GM12865 (cell line): ENCODE results near the gene TPP1.

Experiments used
- DNase-seq: peaks from one replicate; pipeline ENCODE4 v3.0.0; 2010; ENCODE audit warnings: low read depth
- H3K4me3 ChIP-seq: 2 replicates; pipeline ENCODE4 v1.5.1; 2011; ENCODE audit warnings: mild to moderate bottlenecking, low read depth, low read length, control low read depth
- CTCF ChIP-seq: IDR thresholded peaks from 2 replicates; pipeline ENCODE4 v1.5.1; 2011; ENCODE audit warnings: low read length, control low read depth, low read depth, inconsistent platforms; ENCODE audit not compliant: insufficient read depth; ENCODE audit errors: missing control alignments

The TPP1 gene

DNA sequence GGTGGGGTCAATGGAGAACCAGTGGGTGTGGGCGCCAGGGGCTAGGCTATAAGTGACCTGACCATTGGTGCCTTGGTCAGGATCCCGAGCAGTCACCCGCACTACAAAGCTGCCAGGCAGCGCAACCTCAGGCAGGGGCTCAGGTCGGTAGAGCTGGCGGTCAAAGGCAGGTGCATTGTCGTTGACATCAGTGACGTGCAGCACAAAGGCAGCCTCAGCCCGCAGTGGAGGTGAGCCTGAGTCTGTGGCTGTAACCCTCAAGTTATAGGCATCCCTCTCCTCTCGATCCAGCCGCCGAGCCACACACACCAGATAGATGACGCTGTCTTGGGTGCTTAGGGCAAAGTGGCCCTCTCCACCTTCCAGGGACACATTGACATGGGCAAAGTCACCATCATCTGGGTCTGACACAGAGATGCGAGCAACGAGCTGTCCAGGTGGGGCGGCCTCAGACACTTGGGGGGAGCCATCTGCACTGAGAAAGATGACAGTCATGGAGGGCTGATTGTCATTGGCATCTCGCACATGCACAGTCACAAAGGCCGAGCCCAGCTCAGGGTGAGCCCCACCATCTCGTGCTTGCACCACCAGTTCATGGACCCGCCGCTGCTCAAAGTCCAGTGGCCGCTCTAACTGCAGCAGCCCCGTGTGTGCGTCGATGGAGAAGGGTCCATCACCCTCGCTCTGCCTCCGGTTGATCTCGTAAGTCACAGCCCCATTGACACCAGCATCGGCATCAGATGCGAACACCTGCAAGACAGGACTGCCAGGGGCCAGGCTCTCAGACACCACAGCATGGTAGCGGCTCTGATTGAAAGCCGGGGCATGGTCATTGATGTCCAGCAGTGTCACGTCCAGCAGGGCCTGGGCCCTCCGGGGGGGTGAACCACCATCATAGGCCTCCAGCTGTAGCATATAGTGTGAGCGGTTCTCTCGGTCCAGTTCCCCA lies 21.1 kb upstream of the TPP1 start:
- no peak overlapping the region for H3K4me3 ChIP-seq
- no peak for TF ChIP-seq CTCF
- DNase-seq = no peak

DNA sequence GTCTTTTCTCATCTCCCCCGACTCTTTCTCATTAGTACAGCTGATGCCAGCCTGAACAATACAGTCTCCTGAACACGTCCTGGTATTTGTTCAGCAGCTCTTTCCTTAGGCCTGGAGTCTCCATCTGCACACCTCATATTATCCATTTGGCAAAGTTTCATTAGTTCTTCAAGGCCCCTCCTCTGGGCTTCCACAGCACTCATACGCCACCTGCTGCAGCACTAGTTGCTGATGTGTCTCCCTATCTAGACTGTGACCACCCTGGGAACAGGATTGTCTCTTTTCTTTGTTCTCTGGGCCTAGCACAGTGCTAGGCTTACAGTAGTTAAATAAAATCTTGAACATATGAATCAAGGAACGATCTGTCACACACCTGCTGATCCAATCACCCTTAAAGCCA lies 19.2 kb upstream of the TPP1 start:
- H3K4me3 ChIP-seq = no peak overlapping the region
- DNase-seq = no peak
- TF ChIP-seq CTCF = no peak

DNA sequence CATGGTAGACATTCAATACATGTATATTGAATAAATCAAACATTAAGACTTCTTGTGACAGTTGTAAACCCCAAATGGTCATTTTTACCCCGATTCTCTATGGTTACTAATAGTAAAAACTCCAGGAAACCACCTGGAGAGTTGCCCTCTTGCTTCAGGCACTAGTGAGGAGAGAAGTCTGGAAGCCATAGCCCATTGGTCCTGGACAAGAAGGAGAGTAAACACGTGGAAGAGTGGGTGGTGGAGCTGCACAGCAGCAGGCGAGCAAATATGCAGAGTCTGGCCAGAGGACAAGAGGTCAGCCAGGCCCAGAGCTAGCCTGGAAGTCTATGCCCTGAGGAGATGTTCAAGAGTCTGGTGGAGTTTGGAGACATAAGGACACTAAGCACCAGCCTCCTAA lies 18.6 kb upstream of the TPP1 start:
- no peak for TF ChIP-seq CTCF
- no peak for DNase-seq
- H3K4me3 ChIP-seq = no peak overlapping the region

DNA sequence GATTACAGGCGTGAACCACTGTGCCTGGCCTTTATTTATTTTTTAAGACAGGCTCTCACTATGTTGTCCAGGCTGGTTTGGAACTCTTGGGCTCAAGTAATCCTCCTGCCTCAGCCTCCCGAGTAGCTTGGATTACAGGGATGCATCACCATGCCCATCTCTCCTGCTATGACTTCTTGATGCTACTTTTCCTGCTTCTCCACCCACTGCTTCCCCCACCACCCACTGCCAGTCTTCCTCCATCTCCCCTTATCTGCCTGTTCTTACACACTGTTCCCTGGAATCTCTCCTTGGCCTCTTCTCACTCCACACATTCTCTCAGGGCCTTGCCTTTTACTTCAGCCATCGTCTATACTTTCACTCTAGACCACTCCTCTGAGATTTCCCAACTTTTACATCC lies 17.3 kb upstream of the TPP1 start:
- no peak for TF ChIP-seq CTCF
- no peak overlapping the region for H3K4me3 ChIP-seq
- DNase-seq = no peak

- no peak for TF ChIP-seq CTCF
- H3K4me3 ChIP-seq = no peak overlapping the region
- DNase-seq = no peak
Observed at GRCh38 chr11:6635082-6635932, 16.1 kb upstream of the TPP1 start.

DNA sequence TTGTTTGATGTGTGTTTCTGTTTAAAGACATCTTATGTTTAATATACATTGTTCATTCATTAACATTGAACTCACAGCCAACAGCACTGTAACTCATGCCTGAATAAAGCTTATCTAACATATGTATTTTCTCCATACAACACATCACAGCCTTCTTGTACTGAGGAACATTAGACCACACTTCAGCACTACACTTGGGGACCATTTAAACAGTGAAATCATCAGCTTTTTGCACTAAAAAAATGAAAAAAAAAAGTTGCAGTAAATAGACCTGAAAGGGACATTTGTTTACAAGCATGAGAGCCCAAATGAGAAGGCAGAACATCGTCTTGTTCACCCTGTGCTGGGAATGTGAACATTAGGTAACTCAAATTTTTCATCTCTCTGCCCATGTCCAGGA lies 15.3 kb upstream of the TPP1 start:
- H3K4me3 ChIP-seq = no peak overlapping the region
- no peak for DNase-seq
- no peak for TF ChIP-seq CTCF
